Right kidney (tissue), 9 donors: Measurements from ENCODE around the gene IMPG1.

Source experiments
- DNase-seq: peaks from one replicate; pipeline ENCODE4 v3.0.0-alpha.2; 2016
- long read RNA-seq, 8 donors: transcript quantifications; one replicate each; lab custom pipeline, GENCODE V29; 2026

Gene IMPG1
- long read RNA-seq, donor 1: 0 reads
- long read RNA-seq, donor 2: 0 reads
- long read RNA-seq, donor 3: 0 reads
- long read RNA-seq, donor 4: 0 reads
- long read RNA-seq, donor 5: 0 reads
- long read RNA-seq, donor 6: 0 reads
- long read RNA-seq, donor 7: 0 reads
- long read RNA-seq, donor 8: 0 reads

- no peak for DNase-seq
These were observed at the start of gene IMPG1 for GRCh38 chr6:76072562-76072961. Gene IMPG1, minus strand, starts transcription at chr6:76072662. Its CDS starts 174 bp downstream, at chr6:76072488.

DNA sequence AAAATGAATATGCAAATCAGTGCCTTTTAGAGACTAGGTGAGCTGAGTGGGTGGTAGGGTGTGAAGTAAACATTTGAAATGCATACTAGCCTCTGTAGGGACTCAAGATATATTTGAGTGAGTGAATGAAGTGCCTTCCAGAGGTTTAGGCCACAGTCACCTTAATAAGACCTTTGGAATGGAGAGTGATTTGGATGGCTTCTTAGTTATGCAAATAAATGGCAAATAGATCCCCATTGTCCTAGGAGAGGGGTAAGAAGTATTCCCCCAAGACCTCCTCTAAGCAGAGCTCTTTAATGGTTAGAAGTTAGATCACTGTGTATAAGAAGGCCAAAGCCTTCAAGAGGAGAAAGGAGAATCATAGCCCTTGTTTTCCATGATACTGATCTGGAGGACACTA is 47.8 kb upstream of the IMPG1 start:
- DNase-seq: no peak

GRCh38 chr6:76073281-76073680 is 819 bp upstream of the IMPG1 start:
- DNase-seq: no peak

DNA sequence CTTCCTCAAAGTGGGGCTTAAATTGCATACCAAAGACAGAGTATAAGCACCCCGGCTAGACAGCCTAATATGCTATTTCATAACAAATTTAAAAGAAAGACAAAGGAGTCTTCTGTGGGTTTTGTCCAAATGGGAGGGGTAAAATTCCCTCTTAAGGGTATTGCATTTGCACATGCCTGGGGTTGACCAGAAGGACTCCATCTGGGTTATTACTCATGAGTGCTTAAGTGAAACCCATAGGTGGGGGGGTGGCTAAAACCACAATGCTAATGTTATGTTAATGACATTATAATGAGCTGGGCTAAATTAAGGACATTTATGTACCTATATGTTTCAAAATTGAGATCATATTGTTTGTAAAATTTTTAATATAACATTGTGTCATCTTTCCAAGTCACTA is 15.0 kb downstream of the IMPG1 start:
- DNase-seq: no peak

GRCh38 chr6:76052314-76052713 is 20.1 kb downstream of the IMPG1 start:
- DNase-seq: no peak

- no peak for DNase-seq
These were observed 28.8 kb downstream of the IMPG1 start for GRCh38 chr6:76043690-76044089.

GRCh38 chr6:76035713-76036112 is 36.7 kb downstream of the IMPG1 start:
- DNase-seq: no peak

DNA sequence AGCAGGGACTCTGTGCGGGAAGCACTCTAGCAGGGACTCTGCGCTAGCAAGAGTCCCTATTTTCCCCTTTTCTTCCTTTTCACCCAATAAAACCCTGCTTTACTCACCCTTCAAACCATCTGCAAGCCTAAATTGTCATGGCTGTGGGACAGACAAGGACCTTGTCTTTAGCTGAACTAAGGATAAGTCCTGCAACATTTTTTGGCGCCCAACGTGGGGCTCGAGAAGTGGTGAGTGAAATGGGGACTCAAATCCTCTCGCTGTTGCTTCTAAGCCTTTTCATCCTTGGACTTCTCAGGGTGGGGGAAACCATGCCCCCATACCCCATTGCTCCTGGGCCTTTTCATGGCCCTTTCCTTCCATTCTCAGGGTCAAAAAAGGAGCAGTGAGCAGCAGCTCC is 46.4 kb downstream of the IMPG1 start:
- DNase-seq: no peak

GRCh38 chr6:76014626-76015530 is 57.6 kb downstream of the IMPG1 start:
- DNase-seq: no peak

DNA sequence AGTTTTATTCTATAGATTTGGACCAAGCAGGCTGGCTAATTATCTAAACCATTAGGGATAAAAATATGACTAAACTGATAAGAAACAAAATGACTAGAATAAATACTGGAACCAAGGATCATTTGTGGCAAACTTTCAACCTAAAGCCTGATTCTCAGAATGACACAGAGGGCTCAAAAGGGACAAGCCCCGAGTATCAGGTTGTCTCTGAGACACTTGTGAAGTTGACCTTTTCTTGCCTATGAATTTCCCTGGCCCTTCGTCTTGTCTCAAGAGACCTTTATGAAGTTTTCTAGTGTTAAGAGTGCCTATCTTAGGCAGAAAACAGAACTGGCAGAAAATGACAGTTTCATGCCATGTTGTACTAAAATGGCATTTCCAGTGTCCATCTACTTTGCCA is 68.3 kb downstream of the IMPG1 start:
- no peak for DNase-seq

- DNase-seq: no peak
These were observed 68.8 kb downstream of the IMPG1 start for GRCh38 chr6:76003686-76004085.

GRCh38 chr6:76003113-76003512 is 69.3 kb downstream of the IMPG1 start:
- DNase-seq: no peak

- DNase-seq: no peak
These were observed 71.8 kb downstream of the IMPG1 start for GRCh38 chr6:76000629-76001028.

DNA sequence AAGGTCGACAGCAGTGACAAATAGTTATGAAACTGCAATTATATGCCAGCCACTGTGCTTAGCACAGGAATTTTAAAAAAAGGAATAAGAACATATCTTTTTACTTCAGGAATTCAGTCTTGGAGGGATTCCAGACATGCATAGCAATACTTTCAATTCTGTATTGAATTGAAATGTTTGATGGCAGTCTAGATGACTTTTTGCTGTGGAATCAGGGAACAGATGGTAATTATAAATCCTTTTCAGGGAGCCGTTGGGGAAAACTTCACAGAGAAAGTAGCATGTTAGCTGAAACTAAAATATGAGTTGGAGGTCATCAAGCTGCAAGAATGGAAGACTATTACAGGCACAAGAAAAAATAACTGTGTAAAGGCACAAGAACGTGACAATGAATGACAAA is 74.8 kb downstream of the IMPG1 start:
- DNase-seq: no peak

DNA sequence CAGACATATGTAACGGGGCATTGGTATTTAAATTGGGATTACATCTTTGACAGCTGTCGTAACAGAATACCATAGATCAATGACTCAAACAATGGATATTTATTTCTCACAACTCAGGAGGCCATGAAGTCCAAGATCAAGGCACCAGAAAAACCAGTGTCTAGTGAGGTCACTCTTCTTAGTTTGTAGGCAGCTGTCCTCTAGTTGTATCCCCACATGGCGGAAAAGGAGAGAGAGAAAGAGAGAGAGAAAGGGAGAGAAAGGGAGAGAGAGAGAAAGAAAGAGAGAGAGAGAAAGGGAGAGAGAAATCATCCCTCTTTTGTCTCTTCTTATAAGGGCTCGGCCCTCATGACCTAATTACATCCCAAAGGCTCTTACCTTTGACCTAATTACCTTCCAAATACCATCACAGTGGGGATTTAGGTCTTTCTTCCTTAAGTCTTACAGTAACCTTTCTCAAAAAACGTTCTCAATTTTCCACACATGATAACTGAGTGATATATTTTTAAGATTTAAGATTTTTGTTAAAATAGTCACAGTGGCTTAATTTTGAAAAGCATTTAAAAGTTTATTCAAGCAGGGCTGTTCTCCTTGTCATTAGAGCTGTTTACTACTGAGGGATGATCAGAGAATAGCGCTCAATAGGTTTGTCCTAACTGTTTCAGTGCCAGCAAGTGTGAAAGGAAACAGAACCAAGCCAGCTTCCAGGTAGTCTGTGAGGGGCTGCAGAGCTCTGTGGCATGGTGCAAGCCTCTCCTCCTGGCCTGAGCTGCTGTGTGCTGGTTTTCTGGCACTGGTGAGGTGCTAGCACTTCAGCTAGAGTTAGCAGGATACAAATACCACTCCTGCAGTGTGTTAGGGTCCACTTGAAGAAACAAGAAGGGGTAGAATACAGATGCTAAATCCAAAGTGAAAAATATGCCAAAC is 79.0 kb downstream of the IMPG1 start:
- DNase-seq: no peak

GRCh38 chr6:75991941-75992340 is 80.5 kb downstream of the IMPG1 start:
- no peak for DNase-seq

DNA sequence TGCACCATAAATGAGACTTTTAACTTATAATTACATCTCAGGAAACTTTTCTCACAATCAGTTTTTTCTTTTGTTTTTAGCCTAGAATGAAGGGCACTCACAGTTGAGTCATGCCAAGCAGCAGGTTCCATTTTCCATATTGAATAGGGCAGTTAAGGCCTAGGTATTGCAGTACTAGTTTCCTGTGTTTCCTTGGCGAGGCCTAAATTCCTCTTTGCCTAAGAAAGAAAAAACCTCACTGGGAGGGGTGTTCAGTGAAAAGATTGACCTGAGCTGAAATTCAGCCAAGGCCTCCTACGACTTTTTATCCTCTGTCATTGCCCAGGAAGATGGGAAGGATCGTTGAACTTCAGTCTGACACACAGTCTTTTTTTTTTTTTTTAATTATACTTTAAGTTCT is 85.5 kb downstream of the IMPG1 start:
- DNase-seq: no peak

DNA sequence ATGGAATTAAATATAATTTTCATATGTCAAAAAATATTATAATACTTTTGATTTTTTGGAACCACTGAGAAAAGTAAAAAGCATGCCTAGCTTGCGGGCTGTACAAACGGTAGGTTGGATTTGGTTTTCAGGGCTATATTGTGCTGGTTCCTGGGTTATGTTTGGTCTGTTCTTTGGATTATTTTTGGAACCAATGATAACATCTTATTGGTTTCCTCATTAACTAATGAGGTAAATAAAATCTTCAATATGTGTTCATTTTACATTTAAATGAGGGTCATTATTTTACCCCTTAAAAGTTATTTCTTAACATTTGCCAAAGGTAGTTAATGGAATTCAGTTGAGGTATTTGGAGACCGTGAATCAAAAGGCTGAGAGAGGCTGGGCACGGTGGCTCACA is 96.6 kb downstream of the IMPG1 start:
- DNase-seq: no peak

- DNase-seq: no peak
These were observed 102.4 kb downstream of the IMPG1 start for GRCh38 chr6:75970093-75970492.

GRCh38 chr6:75968143-75968542 is 104.3 kb downstream of the IMPG1 start:
- DNase-seq: no peak

GRCh38 chr6:75963569-75963968 is 108.9 kb downstream of the IMPG1 start:
- DNase-seq: no peak

- DNase-seq: no peak
These were observed 120.3 kb downstream of the IMPG1 start for GRCh38 chr6:75952128-75952527.

DNA sequence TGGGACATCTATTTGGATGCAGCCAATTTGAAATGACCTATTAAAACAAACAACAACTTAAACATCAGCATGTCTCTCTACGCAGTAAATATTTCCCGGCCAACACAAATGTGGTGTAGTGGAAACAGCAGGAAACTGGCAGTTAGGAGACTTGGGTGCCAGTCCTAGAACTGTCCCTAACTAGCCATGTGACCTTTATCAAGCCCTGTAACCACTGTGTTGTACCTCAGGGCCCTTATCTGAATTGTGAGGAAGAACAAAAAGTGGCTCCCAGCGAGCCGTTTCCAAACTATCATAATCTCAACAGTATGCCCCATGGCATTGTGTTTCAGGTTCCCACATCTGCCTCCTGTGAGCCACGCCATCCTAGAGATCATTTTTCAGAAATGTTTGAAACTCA is 124.5 kb downstream of the IMPG1 start:
- DNase-seq: no peak
